ENCODE data around the gene MAGI2. TPM values are rescaled to one million over a fixed set of nuclear protein-coding genes. Genes with fewer than 3 reads are reported as not detected.

The MAGI2 gene
- total RNA-seq, 2 donors from 2014 or later: 10.3 to 19.2 TPM

GRCh38 chr7:79096361-79096805, 357.1 kb downstream of the MAGI2 start:
- H3K4me3 Mint-ChIP-seq: no peak overlapping the region
- no peak overlapping the region for H3K27ac Mint-ChIP-seq
- H3K9me3 Mint-ChIP-seq: no peaks in the 10 kb centered on the region
- Histone ChIP-seq H3K9me3 (ENCODE audit: control insufficient read depth, low read length) (no peaks in the 10 kb centered on the region), H3K27me3 (ENCODE audit: control insufficient read depth, insufficient read depth, low read length, poor library complexity, severe bottlenecking) (no peaks in the 10 kb centered on the region), H3K9ac (ENCODE audit: extremely low read depth, low read length, poor library complexity, severe bottlenecking) (no peak overlapping the region), H3K4me3 (ENCODE audit: low read length) (no peak overlapping the region), H3K36me3 (ENCODE audit: control insufficient read depth, insufficient read depth, low read length) (no peaks in the 10 kb centered on the region), H3K27ac (ENCODE audit: low read depth, low read length) (no peak overlapping the region), H3K4me1 (ENCODE audit: control insufficient read depth, insufficient read depth, low read length) (no peaks in the 10 kb centered on the region)
- TF ChIP-seq, protein P1, sequence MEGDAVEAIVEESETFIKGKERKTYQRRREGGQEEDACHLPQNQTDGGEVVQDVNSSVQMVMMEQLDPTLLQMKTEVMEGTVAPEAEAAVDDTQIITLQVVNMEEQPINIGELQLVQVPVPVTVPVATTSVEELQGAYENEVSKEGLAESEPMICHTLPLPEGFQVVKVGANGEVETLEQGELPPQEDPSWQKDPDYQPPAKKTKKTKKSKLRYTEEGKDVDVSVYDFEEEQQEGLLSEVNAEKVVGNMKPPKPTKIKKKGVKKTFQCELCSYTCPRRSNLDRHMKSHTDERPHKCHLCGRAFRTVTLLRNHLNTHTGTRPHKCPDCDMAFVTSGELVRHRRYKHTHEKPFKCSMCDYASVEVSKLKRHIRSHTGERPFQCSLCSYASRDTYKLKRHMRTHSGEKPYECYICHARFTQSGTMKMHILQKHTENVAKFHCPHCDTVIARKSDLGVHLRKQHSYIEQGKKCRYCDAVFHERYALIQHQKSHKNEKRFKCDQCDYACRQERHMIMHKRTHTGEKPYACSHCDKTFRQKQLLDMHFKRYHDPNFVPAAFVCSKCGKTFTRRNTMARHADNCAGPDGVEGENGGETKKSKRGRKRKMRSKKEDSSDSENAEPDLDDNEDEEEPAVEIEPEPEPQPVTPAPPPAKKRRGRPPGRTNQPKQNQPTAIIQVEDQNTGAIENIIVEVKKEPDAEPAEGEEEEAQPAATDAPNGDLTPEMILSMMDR (conservative IDR thresholded peaks at IDR 0.05): no peak
- no peak for DNase-seq
- WGBS, 2 experiments (ENCODE audit: insufficient coverage in 1 of 2, insufficient read length in 1 of 2): 87 to 100% methylated on average over 1 of the region's 1 CpG
- no peaks in the 10 kb centered on the region for H3K27me3 Mint-ChIP-seq (ENCODE audit: insufficient read depth)
- H3K36me3 Mint-ChIP-seq (ENCODE audit: low read depth): no peaks in the 10 kb centered on the region
- H3K4me1 Mint-ChIP-seq: no peaks in the 10 kb centered on the region

DNA sequence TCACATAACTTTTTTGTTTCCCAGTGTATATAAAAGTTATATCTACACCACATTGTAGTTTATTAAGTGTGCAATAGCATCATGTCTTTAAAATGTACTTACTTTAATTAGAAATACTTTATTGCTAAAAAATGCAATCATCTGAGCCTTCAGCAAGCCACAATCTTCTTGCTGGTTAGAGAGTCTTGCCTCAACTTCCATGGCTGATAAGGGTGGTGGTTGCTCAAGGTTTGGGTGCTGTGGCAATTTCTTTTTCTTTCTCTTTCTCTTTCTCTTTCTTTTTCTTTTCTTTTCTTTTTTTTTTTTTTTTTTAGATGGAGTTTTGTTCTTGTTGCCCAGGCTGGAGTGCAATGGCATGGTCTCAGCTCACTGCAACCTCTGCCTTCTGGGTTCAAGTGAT, 360.0 kb downstream of the MAGI2 start:
- Histone ChIP-seq H3K9ac (ENCODE audit: extremely low read depth, low read length, poor library complexity, severe bottlenecking) (no peak overlapping the region), H3K27ac (ENCODE audit: low read depth, low read length) (no peak overlapping the region), H3K4me1 (ENCODE audit: control insufficient read depth, insufficient read depth, low read length) (no peaks in the 10 kb centered on the region), H3K27me3 (ENCODE audit: control insufficient read depth, insufficient read depth, low read length, poor library complexity, severe bottlenecking) (no peaks in the 10 kb centered on the region), H3K9me3 (ENCODE audit: control insufficient read depth, low read length) (no peaks in the 10 kb centered on the region), H3K4me3 (ENCODE audit: low read length) (no peak overlapping the region), H3K36me3 (ENCODE audit: control insufficient read depth, insufficient read depth, low read length) (no peaks in the 10 kb centered on the region)
- TF ChIP-seq, protein P1 (conservative IDR thresholded peaks at IDR 0.05): no peak
- Mint-ChIP-seq H3K4me3 (no peak overlapping the region), H3K36me3 (ENCODE audit: low read depth) (no peaks in the 10 kb centered on the region), H3K27me3 (ENCODE audit: insufficient read depth) (no peaks in the 10 kb centered on the region), H3K9me3 (peaks cover 3% of the 10 kb centered on the region), H3K27ac (no peak overlapping the region), H3K4me1 (no peaks in the 10 kb centered on the region)
- DNase-seq: no peak

- Histone ChIP-seq H3K4me1 (ENCODE audit: control insufficient read depth, insufficient read depth, low read length) (no peaks in the 10 kb centered on the region), H3K36me3 (ENCODE audit: control insufficient read depth, insufficient read depth, low read length) (no peaks in the 10 kb centered on the region), H3K9ac (ENCODE audit: extremely low read depth, low read length, poor library complexity, severe bottlenecking) (no peak overlapping the region), H3K27me3 (ENCODE audit: control insufficient read depth, insufficient read depth, low read length, poor library complexity, severe bottlenecking) (no peaks in the 10 kb centered on the region), H3K9me3 (ENCODE audit: control insufficient read depth, low read length) (no peaks in the 10 kb centered on the region), H3K27ac (ENCODE audit: low read depth, low read length) (no peak overlapping the region), H3K4me3 (ENCODE audit: low read length) (no peak overlapping the region)
- Mint-ChIP-seq H3K4me3 (no peak overlapping the region), H3K9me3 (peaks cover 5% of the 10 kb centered on the region), H3K4me1 (no peaks in the 10 kb centered on the region), H3K27me3 (ENCODE audit: insufficient read depth) (no peaks in the 10 kb centered on the region), H3K27ac (no peak overlapping the region), H3K36me3 (ENCODE audit: low read depth) (no peaks in the 10 kb centered on the region)
- DNase-seq: no peak
- 89 to 95% methylated on average over 2 of the region's 2 CpGs for WGBS, 2 experiments (ENCODE audit: insufficient coverage in 1 of 2, insufficient read length in 1 of 2)
- TF ChIP-seq, protein P1 (conservative IDR thresholded peaks at IDR 0.05): no peak
Measured at GRCh38 chr7:79091661-79092060, 361.8 kb downstream of the MAGI2 start.
